Mesenchymal stem cell (in vitro differentiated cells and primary cell): ENCODE data around the gene CTBP2.

Source experiments
- DNase-seq: peaks from one replicate; pipeline ENCODE4 v3.0.0-alpha.2; 2013
- H2AFZ ChIP-seq: one replicate; pipeline ENCODE4 v1.6.1; 2013; ENCODE audit warnings: low read depth, mild to moderate bottlenecking, control low read depth, inconsistent platforms, low read length, moderate library complexity
- H2AK5ac ChIP-seq: 2 replicates; pipeline ENCODE4 v1.6.1; 2013; ENCODE audit warnings: low read length, moderate library complexity, mild to moderate bottlenecking, inconsistent platforms; ENCODE audit not compliant: severe bottlenecking
- H2BK120ac ChIP-seq: one replicate; pipeline ENCODE4 v1.6.1; 2013; ENCODE audit warnings: low read depth, mild to moderate bottlenecking, inconsistent platforms, low read length, moderate library complexity
- H2BK12ac ChIP-seq, 2 experiments: one replicate each; pipeline ENCODE4 v1.6.1; 2013; ENCODE audit warnings: inconsistent platforms in 2 of 2, low read length in 2 of 2, mild to moderate bottlenecking in 2 of 2, moderate library complexity in 2 of 2, control low read depth in 1 of 2
- H2BK15ac ChIP-seq: one replicate; pipeline ENCODE4 v1.6.1; 2013; ENCODE audit warnings: mild to moderate bottlenecking, low read depth, inconsistent platforms; ENCODE audit not compliant: poor library complexity, severe bottlenecking
- H2BK5ac ChIP-seq: 2 replicates; pipeline ENCODE4 v1.6.1; 2013; ENCODE audit warnings: low read depth, mild to moderate bottlenecking, low read length, control low read depth, inconsistent platforms; ENCODE audit not compliant: poor library complexity, severe bottlenecking
- H3K14ac ChIP-seq, 2 experiments: one replicate each; pipeline ENCODE4 v1.6.1; 2013; ENCODE audit warnings: inconsistent platforms in 2 of 2, low read length in 2 of 2, control low read depth in 1 of 2, mild to moderate bottlenecking in 1 of 2, moderate library complexity in 1 of 2
- H3K18ac ChIP-seq, 2 experiments: one replicate each; pipeline ENCODE4 v1.6.1; 2013; ENCODE audit warnings: inconsistent platforms in 2 of 2, low read length in 2 of 2, control low read depth in 1 of 2, low read depth in 1 of 2, mild to moderate bottlenecking in 1 of 2
- H3K23ac ChIP-seq, 2 experiments: one replicate each; pipeline ENCODE4 v1.6.1; 2013; ENCODE audit warnings: inconsistent platforms in 2 of 2, low read length in 2 of 2, mild to moderate bottlenecking in 2 of 2, moderate library complexity in 2 of 2, control low read depth in 1 of 2
- H3K27ac ChIP-seq: 2 replicates; pipeline ENCODE4 v1.5.1; 2013; ENCODE audit warnings: mild to moderate bottlenecking, moderate library complexity, low read length, control low read depth, inconsistent platforms; ENCODE audit not compliant: poor library complexity, severe bottlenecking
- H3K27me3 ChIP-seq, 2 experiments: 2 replicates each; pipeline versions ENCODE4 v1.6.1 to v1.7.0; 2013; ENCODE audit warnings: low read length in 2 of 2, mild to moderate bottlenecking in 2 of 2, moderate library complexity in 2 of 2, control low read depth in 1 of 2, inconsistent platforms in 1 of 2; ENCODE audit not compliant: control insufficient read depth in 1 of 2, insufficient read depth in 1 of 2
- H3K36me3 ChIP-seq, 2 experiments: 2 replicates each; pipeline versions ENCODE4 v1.6.1 to v1.7.0; 2013; ENCODE audit warnings: low read length in 2 of 2, control low read depth in 1 of 2, inconsistent platforms in 1 of 2, low read depth in 1 of 2, mild to moderate bottlenecking in 1 of 2; ENCODE audit not compliant: insufficient read depth in 2 of 2, control insufficient read depth in 1 of 2
- H3K4ac ChIP-seq, 2 experiments: one replicate each; pipeline ENCODE4 v1.6.1; 2013; ENCODE audit warnings: inconsistent platforms in 2 of 2, low read length in 2 of 2, mild to moderate bottlenecking in 2 of 2, moderate library complexity in 2 of 2, control low read depth in 1 of 2, low read depth in 1 of 2
- H3K4me1 ChIP-seq: 2 replicates; pipeline ENCODE4 v1.6.1; 2013; ENCODE audit warnings: low read depth, low read length, control low read depth; ENCODE audit not compliant: control insufficient read depth, insufficient read depth
- H3K4me2 ChIP-seq: 2 replicates; pipeline ENCODE4 v1.6.1; 2013; ENCODE audit warnings: low read length, mild to moderate bottlenecking, inconsistent platforms; ENCODE audit not compliant: poor library complexity, severe bottlenecking
- H3K4me3 ChIP-seq, 2 experiments: 2 replicates each; pipeline versions ENCODE4 v1.5.1 to v1.7.0; 2013; ENCODE audit warnings: low read length in 2 of 2, mild to moderate bottlenecking in 2 of 2, control low read depth in 1 of 2, low read depth in 1 of 2; ENCODE audit not compliant: insufficient read depth in 1 of 2
- H3K79me1 ChIP-seq: replicated peaks from 2 replicates; pipeline ENCODE4 v1.6.1; 2013; ENCODE audit warnings: mild to moderate bottlenecking, control low read depth, low read length, inconsistent platforms; ENCODE audit not compliant: poor library complexity, severe bottlenecking
- H3K9ac ChIP-seq: 2 replicates; pipeline ENCODE4 v1.7.0; 2013; ENCODE audit warnings: mild to moderate bottlenecking, low read length, moderate library complexity
- H3K9me3 ChIP-seq: 2 replicates; pipeline ENCODE4 v1.7.0; 2013; ENCODE audit warnings: mild to moderate bottlenecking, low read length; ENCODE audit not compliant: control insufficient read depth
- H4K8ac ChIP-seq: one replicate; pipeline ENCODE4 v1.6.1; 2013; ENCODE audit warnings: inconsistent platforms, mild to moderate bottlenecking, low read length, moderate library complexity
- H4K91ac ChIP-seq: one replicate; pipeline ENCODE4 v1.6.1; 2013; ENCODE audit warnings: mild to moderate bottlenecking, low read length, inconsistent platforms
- WGBS: methylation state at CpG from one replicate; pipeline ENCODE4 v1.1.7; 2013; ENCODE audit warnings: mixed read lengths; 5-methylcytosine and 5-hydroxymethylcytosine counted together

CTBP2 gene

GRCh38 chr10:125160856-125161706 is 718 bp upstream of the CTBP2 start:
- peak overlapping the region; percentile 94 for H3K4me2 ChIP-seq
- H2AK5ac ChIP-seq, result no peak overlapping the region
- peak overlapping the region; percentile 72 for H3K27ac ChIP-seq
- H3K14ac ChIP-seq, result no peak overlapping the region
- no peaks in the 10 kb centered on the region for H3K9me3 ChIP-seq
- peaks cover 11% of the 10 kb centered on the region for H3K4me1 ChIP-seq
- peak overlapping the region; percentile 73 to 82 for H3K4me3 ChIP-seq
- H2BK15ac ChIP-seq, result peak overlapping the region; percentile 94
- under 1% methylated on average over 55 of the region's 76 CpGs for WGBS
- peak overlapping the region; percentile 77 for H2BK120ac ChIP-seq
- H3K18ac ChIP-seq, result peak overlapping the region; percentile 75 to 83
- peak overlapping the region; percentile 81 for H2BK5ac ChIP-seq
- peak; percentile 91 for DNase-seq
- peak overlapping the region; percentile 90 for H4K8ac ChIP-seq
- H3K27me3 ChIP-seq, result no peaks in the 10 kb centered on the region
- peak overlapping the region; percentile 51 to 86 for H3K4ac ChIP-seq
- H3K9ac ChIP-seq, result peak overlapping the region; percentile 80
- peak overlapping the region; percentile 80 for H4K91ac ChIP-seq
- peak overlapping the region; percentile 39 to 67 for H2BK12ac ChIP-seq
- H3K79me1 ChIP-seq, result no peaks in the 10 kb centered on the region
- no peaks in the 10 kb centered on the region for H3K36me3 ChIP-seq
- peak overlapping the region; percentile 62 for H2AFZ ChIP-seq
- H3K23ac ChIP-seq, result no peak overlapping the region

GRCh38 chr10:125159486-125159931 is 854 bp downstream of the CTBP2 start:
- peak; percentile 33 for DNase-seq
- H3K27ac ChIP-seq, result peak overlapping the region; percentile 33
- peak overlapping the region; percentile 77 for H3K9ac ChIP-seq
- H2BK15ac ChIP-seq, result peak overlapping the region; percentile 94
- peak overlapping the region; percentile 75 to 89 for H3K4me3 ChIP-seq
- no peaks in the 10 kb centered on the region for H3K36me3 ChIP-seq
- peak overlapping the region; percentile 55 to 86 for H3K14ac ChIP-seq
- peak overlapping the region; percentile 66 for H2BK5ac ChIP-seq
- H4K91ac ChIP-seq, result peak overlapping the region; percentile 90
- no peak overlapping the region for H2BK12ac ChIP-seq
- H3K4me1 ChIP-seq, result peaks cover 15% of the 10 kb centered on the region
- H3K27me3 ChIP-seq, result no peaks in the 10 kb centered on the region
- H2AFZ ChIP-seq, result no peak overlapping the region
- peak overlapping the region; percentile 91 to 97 for H3K4ac ChIP-seq
- peak overlapping the region; percentile 99 for H2BK120ac ChIP-seq
- H3K9me3 ChIP-seq, result no peaks in the 10 kb centered on the region
- no peak overlapping the region for H2AK5ac ChIP-seq
- H3K4me2 ChIP-seq, result peak overlapping the region; percentile 28
- peak overlapping the region; percentile 64 for H4K8ac ChIP-seq
- H3K79me1 ChIP-seq, result no peaks in the 10 kb centered on the region
- H3K23ac ChIP-seq, result peak overlapping the region in 1 of 2 experiments; percentile 94
- WGBS, result under 1% methylated on average over 32 of the region's 66 CpGs
- peak overlapping the region; percentile 89 to 96 for H3K18ac ChIP-seq

GRCh38 chr10:125158601-125159485 is 1.5 kb downstream of the CTBP2 start:
- Histone ChIP-seq H2BK12ac (no peak overlapping the region), H2AK5ac (no peak overlapping the region), H3K23ac (peak overlapping the region in 1 of 2 experiments; percentile 49), H3K27me3 (no peaks in the 10 kb centered on the region), H2BK5ac (peak overlapping the region; percentile 94), H2BK120ac (peak overlapping the region; percentile 99), H3K9me3 (no peaks in the 10 kb centered on the region), H2BK15ac (peak overlapping the region; percentile 94), H3K4me2 (peak overlapping the region; percentile 81), H3K4ac (peak overlapping the region; percentile 81 to 92), H3K79me1 (no peaks in the 10 kb centered on the region), H3K4me3 (peak overlapping the region; percentile 85 to 89), H3K36me3 (no peaks in the 10 kb centered on the region), H3K14ac (peak overlapping the region; percentile 86 to 95), H2AFZ (no peak overlapping the region), H4K8ac (peak overlapping the region; percentile 69), H4K91ac (peak overlapping the region; percentile 90), H3K9ac (peak overlapping the region; percentile 93), H3K4me1 (peaks cover 16% of the 10 kb centered on the region), H3K27ac (peak overlapping the region; percentile 71), H3K18ac (peak overlapping the region; percentile 89 to 96)
- DNase-seq, result peak; percentile 78
- WGBS, result under 1% methylated on average over 32 of the region's 115 CpGs
